Measurements from ENCODE around the gene DNPH1. TPM values are rescaled to one million over a fixed set of nuclear protein-coding genes. Genes with fewer than 3 reads are reported as not detected.

DNPH1 gene
- total RNA-seq, 1 experiment from 2014 or later: 47.0 TPM

DNA sequence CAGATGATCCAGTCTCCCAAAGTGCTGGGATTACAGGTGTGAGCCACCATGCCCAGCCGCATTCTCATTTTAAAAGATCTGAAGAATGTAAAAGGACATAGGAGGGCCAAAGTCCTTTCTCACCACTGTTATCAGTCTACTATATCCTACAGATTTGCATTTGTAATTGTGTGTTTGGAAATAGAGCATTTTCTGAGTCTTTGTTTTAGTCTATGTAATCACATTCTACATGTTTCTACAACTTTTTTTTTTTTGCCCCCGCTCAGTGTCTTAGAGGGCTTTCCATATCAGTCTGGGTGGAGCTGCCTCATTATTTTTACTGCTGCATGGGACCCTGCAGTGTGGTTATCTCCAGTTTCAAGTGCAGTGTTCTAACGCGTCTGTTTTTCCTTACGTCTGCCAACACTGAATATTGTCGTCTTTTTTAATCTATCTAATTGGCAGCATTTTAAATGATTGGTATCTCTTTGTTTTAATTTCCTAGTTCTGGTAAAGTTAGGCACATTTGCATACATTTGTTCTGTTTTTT, 39.4 kb downstream of the DNPH1 start:
- H2AFZ ChIP-seq (ENCODE audit: low read length): no peak overlapping the region
- no peak overlapping the region for H4K8ac ChIP-seq (replicated peaks; ENCODE audit: insufficient read length, low read depth, low read length)
- no peak overlapping the region for H3K23ac ChIP-seq (ENCODE audit: insufficient read length, low read depth, low read length)
- Mint-ChIP-seq H3K4me1 (no peaks in the 10 kb centered on the region), H3K9me3 (no peaks in the 10 kb centered on the region), H3K27me3 (ENCODE audit: low read depth) (no peaks in the 10 kb centered on the region), H3K36me3 (ENCODE audit: insufficient read depth in 1 of 3, low read depth in 3 of 3) (peaks cover 4 to 28% (median 22%) of the 10 kb centered on the region in 3 experiments; a peak in 5 of 7 replicates), H3K27ac (no peak overlapping the region), H3K4me3 (no peak overlapping the region)
- no peak overlapping the region for H2BK120ac ChIP-seq (ENCODE audit: low read depth, low read length, poor library complexity, severe bottlenecking)
- no CpG with 5 or more reads among the region's 6 CpGs for WGBS (ENCODE audit: extremely low coverage, insufficient read length, low lambda C conversion rate)
- H3T11ph ChIP-seq (ENCODE audit: low read length): no peak overlapping the region
- H2BK20ac ChIP-seq (ENCODE audit: low read depth, low read length, poor library complexity, severe bottlenecking): no peak overlapping the region
- H3K4ac ChIP-seq (ENCODE audit: low read depth, low read length): no peak overlapping the region
- DNase-seq: no peak
- H3K79me1 ChIP-seq (ENCODE audit: insufficient read depth, low read depth, low read length, poor library complexity, severe bottlenecking): no peaks in the 10 kb centered on the region
- no peak overlapping the region for H2BK12ac ChIP-seq (ENCODE audit: insufficient read length, low read depth, low read length)
- no peaks in the 10 kb centered on the region for H3K4me1 ChIP-seq (ENCODE audit: insufficient read depth, low read length)
- H4K20me1 ChIP-seq (ENCODE audit: control insufficient read depth, insufficient read depth, insufficient read length): no peaks in the 10 kb centered on the region
- H3K56ac ChIP-seq (ENCODE audit: insufficient read length, low read depth, low read length): no peak overlapping the region
- no peak overlapping the region for H4K91ac ChIP-seq (ENCODE audit: insufficient read length, low read depth, low read length)
- H3K9ac ChIP-seq (ENCODE audit: extremely low read depth, insufficient read length, low read length): no peak overlapping the region
- H3K4me2 ChIP-seq (ENCODE audit: insufficient read depth, insufficient read length, low read length): no peak overlapping the region
- no peak overlapping the region for H2AK5ac ChIP-seq (ENCODE audit: insufficient read length, low read length)
- no peak overlapping the region for H4K5ac ChIP-seq (ENCODE audit: insufficient read length, low read depth, low read length)
- H3K27ac ChIP-seq (ENCODE audit: insufficient read length, low read depth, low read length): no peak overlapping the region
- no peak overlapping the region for H2BK5ac ChIP-seq (ENCODE audit: insufficient read length, low read length)
- no peak overlapping the region for H3K18ac ChIP-seq (ENCODE audit: insufficient read length, low read depth, low read length)
- no peaks in the 10 kb centered on the region for H3K9me3 ChIP-seq (ENCODE audit: control insufficient read depth, low read depth, low read length)
- TF ChIP-seq, protein P1, sequence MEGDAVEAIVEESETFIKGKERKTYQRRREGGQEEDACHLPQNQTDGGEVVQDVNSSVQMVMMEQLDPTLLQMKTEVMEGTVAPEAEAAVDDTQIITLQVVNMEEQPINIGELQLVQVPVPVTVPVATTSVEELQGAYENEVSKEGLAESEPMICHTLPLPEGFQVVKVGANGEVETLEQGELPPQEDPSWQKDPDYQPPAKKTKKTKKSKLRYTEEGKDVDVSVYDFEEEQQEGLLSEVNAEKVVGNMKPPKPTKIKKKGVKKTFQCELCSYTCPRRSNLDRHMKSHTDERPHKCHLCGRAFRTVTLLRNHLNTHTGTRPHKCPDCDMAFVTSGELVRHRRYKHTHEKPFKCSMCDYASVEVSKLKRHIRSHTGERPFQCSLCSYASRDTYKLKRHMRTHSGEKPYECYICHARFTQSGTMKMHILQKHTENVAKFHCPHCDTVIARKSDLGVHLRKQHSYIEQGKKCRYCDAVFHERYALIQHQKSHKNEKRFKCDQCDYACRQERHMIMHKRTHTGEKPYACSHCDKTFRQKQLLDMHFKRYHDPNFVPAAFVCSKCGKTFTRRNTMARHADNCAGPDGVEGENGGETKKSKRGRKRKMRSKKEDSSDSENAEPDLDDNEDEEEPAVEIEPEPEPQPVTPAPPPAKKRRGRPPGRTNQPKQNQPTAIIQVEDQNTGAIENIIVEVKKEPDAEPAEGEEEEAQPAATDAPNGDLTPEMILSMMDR (conservative IDR thresholded peaks at IDR 0.05): no peak
- no peaks in the 10 kb centered on the region for H3K79me2 ChIP-seq (ENCODE audit: insufficient read depth, low read length)
- H3K27me3 ChIP-seq (ENCODE audit: insufficient read depth, low read length): no peaks in the 10 kb centered on the region
- H2BK15ac ChIP-seq (ENCODE audit: low read depth, low read length): no peak overlapping the region
- H3K23me2 ChIP-seq (ENCODE audit: insufficient read length, low read depth, low read length, poor library complexity, severe bottlenecking): no peaks in the 10 kb centered on the region
- H3K14ac ChIP-seq (ENCODE audit: insufficient read depth, low read length): no peak overlapping the region
